Lung (tissue), 12 donors: ENCODE results near the gene B4GALT2. TPM values are rescaled to one million over a fixed set of nuclear protein-coding genes. Genes with fewer than 3 reads are reported as not detected.

Experiments used
- ATAC-seq: fragments of 200-7000 bp; cut with Tn5 transposase; one replicate; pipeline ENCODE4 v1.9.1; 2020; ENCODE audit warnings: moderate number of reproducible peaks; ENCODE audit not compliant: insufficient read depth, low FRiP score
- DNase-seq, 3 donors: peaks; one replicate each; pipeline ENCODE4 v3.0.0-alpha.2; 2013 to 2017
- H3K27ac ChIP-seq, 2 donors: one replicate each; pipeline ENCODE4 v1.5.1; 2013; ENCODE audit warnings: mild to moderate bottlenecking in 2 of 2, moderate library complexity in 2 of 2, control low read depth in 1 of 2, inconsistent platforms in 1 of 2, low read depth in 1 of 2, low read length in 1 of 2
- H3K27me3 ChIP-seq, 3 donors: one replicate each; pipeline ENCODE4 v1.5.1; 2013; ENCODE audit warnings: low read length in 2 of 3; ENCODE audit not compliant: control insufficient read depth in 3 of 3, insufficient read depth in 3 of 3
- H3K36me3 ChIP-seq, 4 donors: one replicate each; pipeline ENCODE4 v1.5.1; 2013; ENCODE audit warnings: low read length in 4 of 4, mild to moderate bottlenecking in 1 of 4, moderate library complexity in 1 of 4; ENCODE audit not compliant: control insufficient read depth in 4 of 4, insufficient read depth in 4 of 4
- H3K4me1 ChIP-seq, 5 donors: one replicate each; pipeline ENCODE4 v1.5.1; 2013; ENCODE audit warnings: low read length in 5 of 5, mild to moderate bottlenecking in 2 of 5, moderate library complexity in 1 of 5; ENCODE audit not compliant: control insufficient read depth in 5 of 5, insufficient read depth in 5 of 5
- H3K4me3 ChIP-seq: one replicate; pipeline ENCODE4 v1.5.1; 2013; ENCODE audit warnings: mild to moderate bottlenecking, control low read depth, moderate library complexity
- H3K9ac ChIP-seq, 2 donors: one replicate each; pipeline ENCODE4 v1.5.1; 2013; ENCODE audit warnings: low read length in 2 of 2, control low read depth in 1 of 2; ENCODE audit not compliant: insufficient read depth in 1 of 2
- H3K9me3 ChIP-seq, 4 donors: one replicate each; pipeline ENCODE4 v1.5.1; 2013; ENCODE audit warnings: low read length in 3 of 4, mild to moderate bottlenecking in 1 of 4, moderate library complexity in 1 of 4; ENCODE audit not compliant: control insufficient read depth in 4 of 4, insufficient read depth in 3 of 4
- CTCF ChIP-seq: IDR thresholded peaks from 2 replicates; pipeline ENCODE4 v1.5.1; 2012; ENCODE audit warnings: mild to moderate bottlenecking; ENCODE audit errors: control extremely low read depth, extremely low read depth
- WGBS, 2 donors: extraction: QIAGEN DNeasy Blood & Tissue Kit; methylation state at CpG; one replicate each; pipeline ENCODE4 v1.1.7; 2013; 5-methylcytosine and 5-hydroxymethylcytosine counted together
- polyA plus RNA-seq, 2 donors: library from polyadenylated mRNA; stranded (reverse); fragments of 200-250 nt; gene quantifications; one replicate each; pipeline ENCODE4 v1.2.1, GENCODE V29; 2013
- total RNA-seq, 2 donors: library from RNA; depleted of rRNA in 1 of 2; stranded (reverse); fragments of >200 nt in 1 of 2; gene quantifications; one replicate each; pipeline ENCODE4 v1.2.1, GENCODE V29; 2014 to 2021
- donor health status: control.
- donor health status: control.
- donor health status: Bipolar disorder and iron deficiency.
- donor health status: healthy.
- donor health status: DM: yes; HTN: yes; CAD: no.

B4GALT2 gene
- total and polyA plus RNA-seq, 4 donors, result 13.6 to 40.9 (median 30.5) TPM

DNA sequence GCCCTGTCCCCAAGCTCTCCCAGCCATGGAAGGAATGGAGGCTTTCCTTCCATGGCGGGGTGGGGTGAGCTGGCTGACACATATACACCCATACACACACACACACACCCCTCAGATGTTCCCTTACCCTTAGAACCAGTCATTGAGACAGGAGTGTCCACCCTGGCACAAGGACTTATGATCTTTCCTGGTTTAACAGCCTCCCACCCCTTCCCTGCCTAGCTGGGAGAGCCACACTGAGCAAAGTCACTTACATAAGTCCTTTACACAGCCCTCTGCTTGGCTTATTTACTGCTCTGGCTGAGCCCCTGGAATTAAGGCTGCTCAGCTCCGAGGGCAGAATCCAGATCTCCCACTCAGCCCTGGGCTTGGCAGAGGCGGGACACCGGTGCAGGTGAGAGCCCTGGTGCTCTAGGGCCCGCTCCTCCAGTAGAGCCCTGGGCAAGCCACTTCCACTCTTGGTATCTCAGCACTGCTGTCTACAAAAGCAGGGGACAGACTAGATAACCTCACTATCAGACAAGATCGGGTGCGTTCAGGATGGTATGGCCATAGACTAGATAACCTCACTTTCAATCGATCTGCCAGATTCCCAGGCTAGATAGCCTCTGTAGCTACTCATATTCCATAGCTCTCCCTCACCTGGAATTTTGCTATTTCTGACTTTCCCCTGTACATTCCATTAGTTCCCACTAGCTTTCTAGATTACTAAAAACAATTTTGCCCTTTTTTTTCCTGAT, 35.5 kb downstream of the B4GALT2 start:
- H3K4me3 ChIP-seq, result no peak overlapping the region
- no peak for TF ChIP-seq CTCF
- no peaks in the 10 kb centered on the region for H3K27me3 ChIP-seq
- H3K9ac ChIP-seq, result no peak overlapping the region
- no peaks in the 10 kb centered on the region for H3K9me3 ChIP-seq
- peaks cover 0 to 44% (median 8%) of the 10 kb centered on the region in 5 donors for H3K4me1 ChIP-seq
- 80 to 87% methylated on average over 8 of the region's 8 CpGs for WGBS, 2 donors
- H3K36me3 ChIP-seq, result peaks cover 0 to 3% (median 0%) of the 10 kb centered on the region in 4 donors
- no peak for ATAC-seq
- DNase-seq, result no peak
- no peak overlapping the region for H3K27ac ChIP-seq

DNA sequence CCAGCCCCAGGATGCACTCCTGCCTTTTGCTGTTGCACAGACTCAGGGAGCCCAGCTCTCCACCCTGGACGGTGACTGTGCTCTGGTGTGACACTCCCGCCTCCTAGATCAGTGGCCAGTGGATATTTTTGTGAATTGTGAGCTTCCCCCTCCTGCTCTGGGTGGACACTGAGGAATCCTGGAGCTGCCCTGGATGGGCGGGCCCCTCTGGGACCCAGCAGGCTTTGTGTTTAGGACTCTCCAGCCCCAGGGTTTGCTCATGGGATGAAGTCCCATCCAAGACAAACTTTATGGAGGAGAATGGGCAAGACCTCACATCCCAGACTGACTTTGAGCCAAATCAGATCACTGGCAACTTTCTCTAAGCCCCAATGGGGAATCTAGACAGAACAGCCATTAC, 36.2 kb downstream of the B4GALT2 start:
- H3K27ac ChIP-seq, result no peak overlapping the region
- no peak overlapping the region for H3K4me3 ChIP-seq
- ATAC-seq, result no peak
- no peak for TF ChIP-seq CTCF
- no peak overlapping the region for H3K9ac ChIP-seq
- H3K4me1 ChIP-seq, result peaks cover 0 to 50% (median 15%) of the 10 kb centered on the region in 5 donors
- no peak for DNase-seq
- WGBS, 2 donors, result 69 to 86% methylated on average over 3 of the region's 3 CpGs
- H3K9me3 ChIP-seq, result no peaks in the 10 kb centered on the region
- H3K27me3 ChIP-seq, result no peaks in the 10 kb centered on the region
- peaks cover 0 to 1% (median 0%) of the 10 kb centered on the region in 4 donors for H3K36me3 ChIP-seq

DNA sequence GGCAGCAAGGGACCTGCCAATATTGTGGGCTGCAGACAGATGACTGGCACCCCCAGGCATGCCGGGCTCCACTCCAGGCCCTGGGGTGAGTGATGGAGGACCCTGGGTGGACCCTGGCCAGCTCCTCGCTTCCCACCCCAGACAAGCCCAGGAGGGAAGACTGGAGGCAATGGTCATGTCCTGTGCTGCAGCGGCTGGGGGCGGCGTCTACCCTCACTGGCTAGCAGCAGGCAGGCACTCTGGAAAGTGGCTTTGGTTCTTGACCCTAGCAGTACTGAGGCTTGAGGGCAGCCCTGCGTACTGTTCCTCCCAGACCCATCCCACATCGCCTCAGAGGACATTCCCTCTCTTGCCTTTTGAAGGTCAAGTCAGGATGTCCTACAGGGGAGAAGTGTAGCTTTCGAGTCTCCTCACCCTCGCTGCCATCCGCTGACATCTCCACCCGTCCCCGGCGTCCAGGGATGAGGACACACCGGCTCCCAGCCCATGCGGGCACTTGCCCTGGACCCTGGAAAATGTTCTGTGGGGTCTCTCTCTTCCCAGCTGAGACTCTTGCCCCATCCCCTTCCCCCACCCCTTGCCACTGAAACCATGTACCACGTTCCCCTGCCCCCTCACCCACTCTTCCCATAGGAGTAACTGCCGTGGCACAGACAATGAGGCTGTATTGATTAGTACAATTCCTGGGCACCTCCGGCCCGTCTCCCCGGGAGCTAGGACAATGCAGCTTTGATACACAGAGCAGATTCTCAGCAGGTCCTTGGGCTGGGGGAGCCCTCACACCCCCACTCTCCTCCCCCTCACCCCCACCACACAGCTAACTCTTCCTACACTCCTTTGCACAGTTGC, 37.3 kb downstream of the B4GALT2 start:
- TF ChIP-seq CTCF, result no peak
- Histone ChIP-seq H3K9ac (no peak overlapping the region), H3K36me3 (peaks cover 0 to 1% (median 0%) of the 10 kb centered on the region in 4 donors), H3K4me1 (peaks cover 0 to 46% (median 18%) of the 10 kb centered on the region in 5 donors), H3K27me3 (no peaks in the 10 kb centered on the region), H3K27ac (no peak overlapping the region), H3K9me3 (no peaks in the 10 kb centered on the region), H3K4me3 (no peak overlapping the region)
- no peak for ATAC-seq
- 86 to 90% methylated on average over 20 of the region's 20 CpGs for WGBS, 2 donors
- no peak for DNase-seq
